ENCODE measurements around the gene ANO6.

DNA sequence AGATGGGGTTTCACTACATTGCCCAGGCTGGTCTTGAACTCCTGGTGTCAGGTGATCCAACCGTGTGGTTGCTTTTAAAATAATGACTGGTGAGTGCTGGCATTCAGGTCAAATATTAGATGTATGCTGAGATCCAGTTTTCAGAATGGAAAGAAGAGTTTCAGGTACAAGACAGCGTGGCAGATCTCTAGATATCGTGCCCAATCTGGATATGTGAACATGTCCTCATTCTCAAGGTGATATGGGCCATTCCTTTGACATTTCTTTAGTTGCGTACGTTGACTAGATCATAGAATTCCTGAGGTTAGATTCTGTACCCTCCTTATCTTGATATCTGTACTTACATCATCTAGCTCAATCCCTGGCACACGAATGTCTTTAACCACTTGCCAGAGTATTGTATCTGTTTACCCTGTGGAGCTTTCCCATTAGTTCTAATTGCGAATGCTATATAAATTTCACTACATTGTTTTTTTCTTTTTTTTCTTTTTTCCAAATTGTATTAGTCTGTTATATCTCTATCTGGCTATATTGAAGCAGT lies 80.2 kb downstream of the ANO6 start:
- TF ChIP-seq, protein P1, sequence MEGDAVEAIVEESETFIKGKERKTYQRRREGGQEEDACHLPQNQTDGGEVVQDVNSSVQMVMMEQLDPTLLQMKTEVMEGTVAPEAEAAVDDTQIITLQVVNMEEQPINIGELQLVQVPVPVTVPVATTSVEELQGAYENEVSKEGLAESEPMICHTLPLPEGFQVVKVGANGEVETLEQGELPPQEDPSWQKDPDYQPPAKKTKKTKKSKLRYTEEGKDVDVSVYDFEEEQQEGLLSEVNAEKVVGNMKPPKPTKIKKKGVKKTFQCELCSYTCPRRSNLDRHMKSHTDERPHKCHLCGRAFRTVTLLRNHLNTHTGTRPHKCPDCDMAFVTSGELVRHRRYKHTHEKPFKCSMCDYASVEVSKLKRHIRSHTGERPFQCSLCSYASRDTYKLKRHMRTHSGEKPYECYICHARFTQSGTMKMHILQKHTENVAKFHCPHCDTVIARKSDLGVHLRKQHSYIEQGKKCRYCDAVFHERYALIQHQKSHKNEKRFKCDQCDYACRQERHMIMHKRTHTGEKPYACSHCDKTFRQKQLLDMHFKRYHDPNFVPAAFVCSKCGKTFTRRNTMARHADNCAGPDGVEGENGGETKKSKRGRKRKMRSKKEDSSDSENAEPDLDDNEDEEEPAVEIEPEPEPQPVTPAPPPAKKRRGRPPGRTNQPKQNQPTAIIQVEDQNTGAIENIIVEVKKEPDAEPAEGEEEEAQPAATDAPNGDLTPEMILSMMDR (IDR thresholded peaks at IDR 0.05), result no peak
- no peak for TF ChIP-seq POLR2AphosphoS5 (IDR thresholded peaks at IDR 0.05)
- TF ChIP-seq POLR2A (IDR thresholded peaks at IDR 0.05), result no peak

Measured in breast epithelium (tissue), 3 donors.